Liver (tissue), 9 donors: ENCODE measurements around the gene HTR4. TPM values are rescaled to one million over a fixed set of nuclear protein-coding genes. Genes with fewer than 3 reads are reported as not detected.

Source experiments
- DNase-seq: peaks from one replicate; pipeline ENCODE4 v3.0.0-alpha.2; 2017; ENCODE audit warnings: low spot score
- H3K27ac ChIP-seq, 2 donors: one replicate each; pipeline ENCODE4 v1.7.0; 2013; ENCODE audit warnings: inconsistent platforms in 2 of 2, low read length in 2 of 2, control low read depth in 1 of 2, low read depth in 1 of 2, mild to moderate bottlenecking in 1 of 2
- H3K27me3 ChIP-seq, 4 donors: one replicate each; pipeline versions ENCODE4 v1.6.1 to v1.7.0; 2013; ENCODE audit warnings: low read length in 3 of 4, inconsistent platforms in 1 of 4, mild to moderate bottlenecking in 1 of 4, moderate library complexity in 1 of 4; ENCODE audit not compliant: control insufficient read depth in 4 of 4, insufficient read depth in 4 of 4
- H3K36me3 ChIP-seq, 4 donors: one replicate each; pipeline versions ENCODE4 v1.6.1 to v1.7.0; 2013; ENCODE audit warnings: low read length in 3 of 4, mild to moderate bottlenecking in 3 of 4, low read depth in 1 of 4, moderate library complexity in 1 of 4; ENCODE audit not compliant: control insufficient read depth in 4 of 4, insufficient read depth in 3 of 4
- H3K4me1 ChIP-seq, 4 donors: one replicate each; pipeline versions ENCODE4 v1.6.1 to v1.7.0; 2013; ENCODE audit warnings: low read length in 3 of 4, mild to moderate bottlenecking in 3 of 4, moderate library complexity in 1 of 4; ENCODE audit not compliant: control insufficient read depth in 4 of 4, insufficient read depth in 4 of 4
- H3K4me3 ChIP-seq, 3 donors: one replicate each; pipeline versions ENCODE4 v1.6.1 to v1.7.0; 2013; ENCODE audit warnings: low read length in 3 of 3, control low read depth in 1 of 3, low read depth in 1 of 3, mild to moderate bottlenecking in 1 of 3
- H3K9ac ChIP-seq, 2 donors: one replicate each; pipeline ENCODE4 v1.7.0; 2013; ENCODE audit warnings: low read length in 2 of 2, mild to moderate bottlenecking in 2 of 2, moderate library complexity in 2 of 2, control low read depth in 1 of 2, low read depth in 1 of 2
- H3K9me3 ChIP-seq, 4 donors: one replicate each; pipeline versions ENCODE4 v1.6.1 to v1.7.0; 2013; ENCODE audit warnings: low read length in 3 of 4; ENCODE audit not compliant: control insufficient read depth in 4 of 4
- ATF3 ChIP-seq: IDR thresholded peaks from 2 replicates; pipeline ENCODE4 v1.6.1; 2016; ENCODE audit warnings: antibody characterized with exemption
- CTCF ChIP-seq: fragments of 150-350 bp; IDR thresholded peaks from 2 replicates; pipeline ENCODE4 v1.5.1; 2017; ENCODE audit warnings: improper control_type of control experiment, low read depth, low read length; ENCODE audit not compliant: missing input control
- EGR1 ChIP-seq, 2 donors: IDR thresholded peaks; 2 replicates each; pipeline ENCODE4 v1.6.1; 2016 to 2018; ENCODE audit warnings: antibody characterized with exemption in 2 of 2, low read depth in 2 of 2
- FOXA1 ChIP-seq: IDR thresholded peaks from 2 replicates; pipeline ENCODE4 v1.6.1; 2016; ENCODE audit warnings: antibody characterized with exemption
- FOXA2 ChIP-seq: IDR thresholded peaks from 2 replicates; pipeline ENCODE4 v1.6.1; 2016; ENCODE audit warnings: antibody characterized with exemption
- GABPA ChIP-seq, 2 donors: IDR thresholded peaks in 1 of 2; conservative IDR thresholded peaks in 1 of 2; 2 replicates each; pipeline ENCODE4 v1.6.1; 2016; ENCODE audit warnings: antibody characterized with exemption in 2 of 2, mild to moderate bottlenecking in 1 of 2, moderate library complexity in 1 of 2
- HNF4A ChIP-seq, 2 donors: conservative IDR thresholded peaks; 2 replicates each; pipeline ENCODE4 v1.6.1; 2016; ENCODE audit warnings: antibody characterized with exemption in 2 of 2, mild to moderate bottlenecking in 2 of 2
- HNF4G ChIP-seq: IDR thresholded peaks from 2 replicates; pipeline ENCODE4 v1.6.1; 2016; ENCODE audit warnings: antibody characterized with exemption
- JUND ChIP-seq, 2 donors: IDR thresholded peaks; 2 replicates each; pipeline ENCODE4 v1.6.1; 2016; ENCODE audit warnings: antibody characterized with exemption in 2 of 2
- MAX ChIP-seq: IDR thresholded peaks from 2 replicates; pipeline ENCODE4 v1.6.1; 2016; ENCODE audit warnings: antibody characterized with exemption
- NR2F2 ChIP-seq: IDR thresholded peaks from 2 replicates; pipeline ENCODE4 v1.6.1; 2016; ENCODE audit warnings: antibody characterized with exemption
- RAD21 ChIP-seq, 2 donors: IDR thresholded peaks; 2 replicates each; pipeline ENCODE4 v1.6.1; 2016; ENCODE audit warnings: antibody characterized with exemption in 2 of 2, mild to moderate bottlenecking in 2 of 2
- REST ChIP-seq: IDR thresholded peaks from 2 replicates; pipeline ENCODE4 v1.6.1; 2016; ENCODE audit warnings: antibody characterized with exemption, mild to moderate bottlenecking
- RXRA ChIP-seq, 2 donors: IDR thresholded peaks; 2 replicates each; pipeline ENCODE4 v1.6.1; 2017 to 2018; ENCODE audit warnings: antibody characterized with exemption in 2 of 2, mild to moderate bottlenecking in 1 of 2
- SP1 ChIP-seq: IDR thresholded peaks from 2 replicates; pipeline ENCODE4 v1.6.1; 2018; ENCODE audit warnings: antibody characterized with exemption, mild to moderate bottlenecking
- TAF1 ChIP-seq: conservative IDR thresholded peaks from 2 replicates; pipeline ENCODE4 v1.6.1; 2016; ENCODE audit warnings: antibody characterized with exemption, mild to moderate bottlenecking
- YY1 ChIP-seq: IDR thresholded peaks from 2 replicates; pipeline ENCODE4 v1.6.1; 2016; ENCODE audit warnings: antibody characterized with exemption, mild to moderate bottlenecking
- ZBTB33 ChIP-seq: IDR thresholded peaks from 2 replicates; pipeline ENCODE4 v1.6.1; 2016; ENCODE audit warnings: antibody characterized with exemption
- WGBS: extraction: QIAGEN DNeasy Blood & Tissue Kit; methylation state at CpG from one replicate; pipeline ENCODE4 v1.1.7; 2013; 5-methylcytosine and 5-hydroxymethylcytosine counted together
- polyA plus RNA-seq, 2 donors: library from polyadenylated mRNA; stranded (reverse) in 1 of 2; unstranded in 1 of 2; fragments of 200-250 nt in 1 of 2; fragments of >200 nt in 1 of 2; fragmentation: Nextera tagmentation in 1 of 2; extraction: Ambion mirVana in 1 of 2; gene quantifications; one replicate each; pipeline versions ENCODE4 v1.2.1 to v1.2.3, GENCODE V29; 2013 to 2015
- total RNA-seq, 2 donors: library from RNA; depleted of rRNA; stranded (reverse); fragments of >200 nt; gene quantifications; one replicate each; pipeline ENCODE4 v1.2.3, GENCODE V29; 2014
- donor health status: healthy.
- donor health status: healthy.
- donor health status: healthy.
- donor health status: healthy.
- donor health status: healthy.

The HTR4 gene
- total and polyA plus RNA-seq, 4 donors, result 0.19 to 2.4 (median 0.98) TPM

GRCh38 chr5:148702019-148702596 lies 47.8 kb upstream of the HTR4 start:
- Histone ChIP-seq H3K9me3 (no peaks in the 10 kb centered on the region), H3K4me1 (no peaks in the 10 kb centered on the region), H3K4me3 (no peak overlapping the region), H3K9ac (no peak overlapping the region), H3K27ac (no peak overlapping the region), H3K27me3 (no peaks in the 10 kb centered on the region), H3K36me3 (no peaks in the 10 kb centered on the region)
- no peak for TF ChIP-seq HNF4A (conservative IDR thresholded peaks at IDR 0.05)
- no peak for TF ChIP-seq JUND (IDR thresholded peaks at IDR 0.05)
- TF ChIP-seq CTCF, result no peak
- DNase-seq, result no peak

GRCh38 chr5:148699028-148699427 lies 44.7 kb upstream of the HTR4 start:
- TF ChIP-seq MAX (no peak), RAD21 (IDR thresholded peaks at IDR 0.05) (no peak), GABPA (IDR thresholded peaks at IDR 0.05 in 1 of 2, conservative IDR thresholded peaks at IDR 0.05 in 1 of 2) (no peak), YY1 (no peak), HNF4A (conservative IDR thresholded peaks at IDR 0.05) (no peak), CTCF (no peak), HNF4G (no peak), SP1 (no peak), RXRA (IDR thresholded peaks at IDR 0.05) (no peak), FOXA2 (no peak), ATF3 (no peak), FOXA1 (no peak), NR2F2 (no peak), ZBTB33 (no peak), REST (no peak), EGR1 (IDR thresholded peaks at IDR 0.05; ENCODE audit: low read depth in 2 of 2) (no peak), TAF1 (no peak)
- Histone ChIP-seq H3K9me3 (no peaks in the 10 kb centered on the region), H3K27ac (no peak overlapping the region), H3K36me3 (no peaks in the 10 kb centered on the region), H3K27me3 (no peaks in the 10 kb centered on the region), H3K9ac (no peak overlapping the region), H3K4me3 (no peak overlapping the region), H3K4me1 (no peaks in the 10 kb centered on the region)
- DNase-seq, result no peak
- WGBS, result 75% methylated on average over 3 of the region's 3 CpGs
